GM19395 (cell line): ENCODE results near the gene PDLIM5.
"Not testable (repeated sequence)": the region's sequence is repeated elsewhere in the genome, so short reads cannot be mapped to it uniquely, and the experiment has no call there.

ENCODE experiments used
- ATAC-seq: cut with Tn5 transposase; IDR thresholded peaks from one replicate; pipeline ENCODE4 v1.9.1; 2021; ENCODE audit warnings: mild to moderate bottlenecking, moderate library complexity; ENCODE audit not compliant: unreplicated experiment

Gene PDLIM5

GRCh38 chr4:94639298-94639697, 187.6 kb downstream of the PDLIM5 start:
- ATAC-seq, result no peak

GRCh38 chr4:94640151-94640550, 188.4 kb downstream of the PDLIM5 start:
- no peak for ATAC-seq

GRCh38 chr4:94641702-94642560, 190.2 kb downstream of the PDLIM5 start:
- no peak for ATAC-seq

- no peak for ATAC-seq
These were observed 190.8 kb downstream of the PDLIM5 start for GRCh38 chr4:94642561-94642866.

- ATAC-seq, result no peak
These were observed 197.0 kb downstream of the PDLIM5 start for GRCh38 chr4:94648699-94649098.

GRCh38 chr4:94649381-94650133, 197.8 kb downstream of the PDLIM5 start:
- no peak for ATAC-seq

GRCh38 chr4:94650134-94650495, 198.4 kb downstream of the PDLIM5 start:
- ATAC-seq, result no peak

GRCh38 chr4:94650690-94651089, 198.9 kb downstream of the PDLIM5 start:
- ATAC-seq, result no peak

GRCh38 chr4:94653095-94653649, 201.4 kb downstream of the PDLIM5 start:
- ATAC-seq, result no peak

- ATAC-seq, result no peak
These were observed 202.4 kb downstream of the PDLIM5 start for GRCh38 chr4:94653984-94654609.

GRCh38 chr4:94654714-94655113, 203.0 kb downstream of the PDLIM5 start:
- no peak for ATAC-seq

GRCh38 chr4:94660614-94661013, 208.9 kb downstream of the PDLIM5 start:
- no peak for ATAC-seq

GRCh38 chr4:94665021-94665420, 213.3 kb downstream of the PDLIM5 start:
- not testable (repeated sequence) for ATAC-seq

GRCh38 chr4:94665500-94666404, 214.0 kb downstream of the PDLIM5 start:
- no peak for ATAC-seq

- ATAC-seq, result no peak
These were observed 217.0 kb downstream of the PDLIM5 start for GRCh38 chr4:94668724-94669123.

GRCh38 chr4:94669672-94670664, 218.2 kb downstream of the PDLIM5 start:
- no peak for ATAC-seq

GRCh38 chr4:94671113-94671512, 219.4 kb downstream of the PDLIM5 start:
- no peak for ATAC-seq

- ATAC-seq, result no peak
These were observed 222.2 kb downstream of the PDLIM5 start for GRCh38 chr4:94673961-94674360.

- no peak for ATAC-seq
These were observed 225.2 kb downstream of the PDLIM5 start for GRCh38 chr4:94676970-94677369.
